DMS153 treated with DMSO at 0.1 percent for 48 hours (cell line): Measurements from ENCODE around the gene PABPN1L.

Experiments
- DNase-seq: peaks from one replicate; lab custom pipeline; 2025; ENCODE audit not compliant: unreplicated experiment; lab: John Stamatoyannopoulos, UW

PABPN1L gene

GRCh38 chr16:88884569-88885271 lies 18.3 kb upstream of the PABPN1L start:
- no peak for DNase-seq

GRCh38 chr16:88883946-88884345 lies 17.5 kb upstream of the PABPN1L start:
- no peak for DNase-seq

- DNase-seq, result no peak
Measured at GRCh38 chr16:88883117-88883895, 16.8 kb upstream of the PABPN1L start.

- no peak for DNase-seq
Measured at GRCh38 chr16:88882358-88883030, 16.0 kb upstream of the PABPN1L start.

- DNase-seq, result no peak
Measured at GRCh38 chr16:88881675-88882357, 15.4 kb upstream of the PABPN1L start.

GRCh38 chr16:88881007-88881615 lies 14.7 kb upstream of the PABPN1L start:
- DNase-seq, result no peak

GRCh38 chr16:88880226-88881006 lies 14.0 kb upstream of the PABPN1L start:
- no peak for DNase-seq

GRCh38 chr16:88879788-88880055 lies 13.3 kb upstream of the PABPN1L start:
- no peak for DNase-seq

GRCh38 chr16:88878967-88879787 lies 12.7 kb upstream of the PABPN1L start:
- no peak for DNase-seq

- no peak for DNase-seq
Measured at GRCh38 chr16:88878356-88878755, 11.9 kb upstream of the PABPN1L start.

- DNase-seq, result no peak
Measured at GRCh38 chr16:88877564-88878289, 11.3 kb upstream of the PABPN1L start.

GRCh38 chr16:88876942-88877526 lies 10.6 kb upstream of the PABPN1L start:
- DNase-seq, result no peak

- DNase-seq, result no peak
Measured at GRCh38 chr16:88875703-88876234, 9.3 kb upstream of the PABPN1L start.

GRCh38 chr16:88874938-88875599 lies 8.6 kb upstream of the PABPN1L start:
- DNase-seq, result no peak

GRCh38 chr16:88872650-88873331 lies 6.3 kb upstream of the PABPN1L start:
- DNase-seq, result no peak

- no peak for DNase-seq
Measured at GRCh38 chr16:88871730-88872416, 5.4 kb upstream of the PABPN1L start.

GRCh38 chr16:88871349-88871702 lies 4.9 kb upstream of the PABPN1L start:
- no peak for DNase-seq
